Coronary artery (tissue), 2 donors: ENCODE data around the gene CCDC144A.
A peak's percentile ranks its signal among the peaks of the same experiment; 100 is the strongest.
"Not testable (repeated sequence)": the region's sequence is repeated elsewhere in the genome, so short reads cannot be mapped to it uniquely, and the experiment has no call there.

ENCODE experiments used
- DNase-seq: peaks from one replicate; pipeline ENCODE4 v3.0.0-alpha.2; 2017; ENCODE audit warnings: low spot score
- H3K27ac ChIP-seq, 2 donors: fragments of 200-600 bp; sonication (generic); one replicate each; pipeline ENCODE4 v1.5.1; 2016 to 2019
- H3K4me3 ChIP-seq: fragments of 200-600 bp; sonication (generic); 2 replicates; pipeline ENCODE4 v1.5.1; 2016; ENCODE audit warnings: mild to moderate bottlenecking, moderate library complexity
- TF ChIP-seq, protein P1 (sequence below): fragments of 200-600 bp; sonication (generic); IDR thresholded peaks from one replicate; pipeline ENCODE4 v1.5.1; 2019; ENCODE audit warnings: antibody characterized with exemption

The CCDC144A gene, protein sequence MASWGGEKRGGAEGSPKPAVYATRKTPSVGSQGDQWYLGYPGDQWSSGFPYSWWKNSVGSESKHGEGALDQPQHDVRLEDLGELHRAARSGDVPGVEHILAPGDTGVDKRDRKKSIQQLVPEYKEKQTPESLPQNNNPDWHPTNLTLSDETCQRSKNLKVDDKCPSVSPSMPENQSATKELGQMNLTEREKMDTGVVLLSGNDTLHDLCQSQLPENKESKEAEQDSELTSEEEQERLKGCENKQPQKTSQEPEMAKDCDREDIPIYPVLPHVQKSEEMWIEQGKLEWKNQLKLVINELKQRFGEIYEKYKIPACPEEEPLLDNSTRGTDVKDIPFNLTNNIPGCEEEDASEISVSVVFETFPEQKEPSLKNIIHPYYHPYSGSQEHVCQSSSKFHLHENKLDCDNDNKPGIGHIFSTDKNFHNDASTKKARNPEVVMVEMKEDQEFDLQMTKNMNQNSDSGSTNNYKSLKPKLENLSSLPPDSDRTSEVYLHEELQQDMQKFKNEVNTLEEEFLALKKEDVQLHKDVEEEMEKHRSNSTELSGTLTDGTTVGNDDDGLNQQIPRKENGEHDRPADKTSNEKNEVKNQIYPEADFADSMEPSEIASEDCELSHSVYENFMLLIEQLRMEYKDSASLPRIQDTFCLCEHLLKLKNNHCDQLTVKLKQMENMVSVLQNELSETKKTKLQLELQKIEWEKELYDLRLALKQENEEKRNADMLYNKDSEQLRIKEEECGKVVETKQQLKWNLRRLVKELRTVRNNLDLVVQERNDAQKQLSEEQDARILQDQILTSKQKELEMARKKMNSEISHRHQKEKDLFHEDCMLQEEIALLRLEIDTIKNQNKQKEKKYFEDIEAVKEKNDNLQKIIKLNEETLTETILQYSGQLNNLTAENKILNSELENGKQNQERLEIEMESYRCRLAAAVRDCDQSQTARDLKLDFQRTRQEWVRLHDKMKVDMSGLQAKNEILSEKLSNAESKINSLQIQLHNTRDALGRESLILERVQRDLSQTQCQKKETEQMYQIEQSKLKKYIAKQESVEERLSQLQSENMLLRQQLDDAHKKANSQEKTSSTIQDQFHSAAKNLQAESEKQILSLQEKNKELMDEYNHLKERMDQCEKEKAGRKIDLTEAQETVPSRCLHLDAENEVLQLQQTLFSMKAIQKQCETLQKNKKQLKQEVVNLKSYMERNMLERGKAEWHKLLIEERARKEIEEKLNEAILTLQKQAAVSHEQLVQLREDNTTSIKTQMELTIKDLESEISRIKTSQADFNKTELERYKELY (N-terminal part only)

DNA sequence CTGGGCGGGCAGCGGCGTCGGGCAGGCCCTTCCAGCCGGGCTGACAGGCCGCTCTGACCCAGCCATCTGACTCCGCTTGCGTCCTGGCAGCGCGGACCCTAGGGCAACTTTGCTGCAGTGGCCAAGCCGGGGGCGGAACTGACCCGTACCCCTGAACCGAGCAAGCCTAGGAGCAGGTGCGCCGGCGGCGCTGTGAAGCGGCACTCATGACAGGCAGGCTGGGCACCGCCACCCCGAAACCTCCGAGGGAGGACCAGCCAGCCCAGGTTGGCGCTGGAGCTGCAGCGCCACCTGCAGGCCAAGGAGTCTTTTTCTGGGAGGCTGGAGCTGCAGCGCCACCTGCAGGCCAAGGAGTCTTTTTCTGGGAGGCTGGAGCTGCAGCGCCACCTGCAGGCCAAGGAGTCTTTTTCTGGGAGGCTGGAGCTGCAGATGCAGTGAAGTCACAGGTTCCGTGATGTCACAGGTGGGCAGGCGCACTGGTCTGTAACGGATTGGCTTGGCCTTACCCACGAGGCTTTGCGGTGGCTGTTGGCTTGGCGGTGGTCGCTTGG is at the start of gene CCDC144A:
TSS of gene CCDC144A (plus strand) at position 511 of the 551 bp plus-strand sequence. CDS start 160 bp downstream, outside the sequence.
- TF ChIP-seq, protein P1, sequence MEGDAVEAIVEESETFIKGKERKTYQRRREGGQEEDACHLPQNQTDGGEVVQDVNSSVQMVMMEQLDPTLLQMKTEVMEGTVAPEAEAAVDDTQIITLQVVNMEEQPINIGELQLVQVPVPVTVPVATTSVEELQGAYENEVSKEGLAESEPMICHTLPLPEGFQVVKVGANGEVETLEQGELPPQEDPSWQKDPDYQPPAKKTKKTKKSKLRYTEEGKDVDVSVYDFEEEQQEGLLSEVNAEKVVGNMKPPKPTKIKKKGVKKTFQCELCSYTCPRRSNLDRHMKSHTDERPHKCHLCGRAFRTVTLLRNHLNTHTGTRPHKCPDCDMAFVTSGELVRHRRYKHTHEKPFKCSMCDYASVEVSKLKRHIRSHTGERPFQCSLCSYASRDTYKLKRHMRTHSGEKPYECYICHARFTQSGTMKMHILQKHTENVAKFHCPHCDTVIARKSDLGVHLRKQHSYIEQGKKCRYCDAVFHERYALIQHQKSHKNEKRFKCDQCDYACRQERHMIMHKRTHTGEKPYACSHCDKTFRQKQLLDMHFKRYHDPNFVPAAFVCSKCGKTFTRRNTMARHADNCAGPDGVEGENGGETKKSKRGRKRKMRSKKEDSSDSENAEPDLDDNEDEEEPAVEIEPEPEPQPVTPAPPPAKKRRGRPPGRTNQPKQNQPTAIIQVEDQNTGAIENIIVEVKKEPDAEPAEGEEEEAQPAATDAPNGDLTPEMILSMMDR = peak; percentile 47
- peak within 1 kb of the TSS; percentile 30 for H3K4me3 ChIP-seq
- DNase-seq, H3K27ac ChIP-seq: not testable (repeated sequence)

DNA sequence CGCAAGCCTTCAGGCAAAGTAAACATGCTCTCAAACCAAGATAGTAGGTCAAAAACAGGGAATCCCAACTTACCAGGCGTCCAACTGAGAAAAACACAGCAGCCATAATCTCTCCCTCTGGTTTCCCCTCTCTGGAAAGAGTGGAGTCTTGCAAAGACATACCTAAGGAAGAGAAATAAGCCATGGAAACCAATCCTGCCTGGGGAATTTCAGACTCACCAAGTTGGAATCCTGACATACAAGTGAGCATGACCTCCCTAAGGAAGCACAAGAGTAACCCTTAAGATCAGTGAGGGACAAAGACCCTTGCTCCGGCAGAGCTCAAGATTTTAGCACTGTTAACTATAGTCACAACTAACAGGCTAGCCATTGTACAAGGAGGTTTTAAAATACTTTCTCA is 40.5 kb upstream of the CCDC144A start:
- H3K4me3 ChIP-seq = no peak overlapping the region
- TF ChIP-seq, protein P1 = no peak
- DNase-seq = no peak
- no peak overlapping the region for H3K27ac ChIP-seq

DNA sequence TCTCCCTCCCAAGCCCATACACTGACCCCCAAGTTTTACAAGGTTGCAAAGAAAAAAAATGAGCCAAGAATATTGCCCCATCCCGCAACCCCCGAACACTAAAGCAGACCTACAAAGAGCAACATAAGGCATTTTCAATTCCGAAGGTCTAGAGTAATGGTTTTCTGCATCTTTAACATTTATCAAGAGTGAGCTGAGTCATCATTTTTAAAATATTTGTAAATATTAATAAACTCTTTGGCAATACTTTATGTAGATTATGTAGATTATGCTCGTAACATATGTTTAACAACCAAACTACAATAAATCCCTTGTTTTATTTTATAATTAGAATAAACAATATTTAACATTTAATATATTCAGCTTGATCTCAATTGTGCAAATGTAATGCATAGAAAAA is 37.8 kb upstream of the CCDC144A start:
- no peak overlapping the region for H3K27ac ChIP-seq
- TF ChIP-seq, protein P1 = no peak
- no peak for DNase-seq
- no peak overlapping the region for H3K4me3 ChIP-seq

DNA sequence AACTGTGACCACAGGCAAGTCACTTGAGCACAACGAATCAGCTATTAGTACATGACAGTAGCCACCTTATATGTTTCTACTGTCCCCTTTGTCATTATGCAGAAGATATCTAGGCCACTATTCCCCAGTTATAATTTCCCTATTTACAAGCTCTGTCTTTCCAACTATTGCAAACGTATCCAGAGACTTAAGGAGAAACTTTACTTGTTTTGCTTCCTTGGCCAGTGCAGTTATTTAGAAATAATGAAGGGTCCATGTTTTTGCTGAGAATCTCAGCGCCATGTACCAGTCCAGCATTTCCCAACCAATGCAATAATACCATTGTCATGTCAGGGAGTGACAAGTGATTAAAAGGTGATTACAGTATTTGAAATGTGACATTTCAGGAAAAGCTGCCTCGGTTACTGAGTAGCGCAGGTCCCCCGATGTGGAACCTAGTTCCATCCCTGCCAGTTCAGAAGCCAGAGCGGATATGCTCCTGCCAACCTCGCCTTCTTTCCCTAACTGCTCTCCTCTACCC is 37.1 kb upstream of the CCDC144A start:
- H3K4me3 ChIP-seq = peak overlapping the region; percentile 76
- no peak for DNase-seq
- peak overlapping the region; percentile 93 to 94 for H3K27ac ChIP-seq
- TF ChIP-seq, protein P1 = no peak

DNA sequence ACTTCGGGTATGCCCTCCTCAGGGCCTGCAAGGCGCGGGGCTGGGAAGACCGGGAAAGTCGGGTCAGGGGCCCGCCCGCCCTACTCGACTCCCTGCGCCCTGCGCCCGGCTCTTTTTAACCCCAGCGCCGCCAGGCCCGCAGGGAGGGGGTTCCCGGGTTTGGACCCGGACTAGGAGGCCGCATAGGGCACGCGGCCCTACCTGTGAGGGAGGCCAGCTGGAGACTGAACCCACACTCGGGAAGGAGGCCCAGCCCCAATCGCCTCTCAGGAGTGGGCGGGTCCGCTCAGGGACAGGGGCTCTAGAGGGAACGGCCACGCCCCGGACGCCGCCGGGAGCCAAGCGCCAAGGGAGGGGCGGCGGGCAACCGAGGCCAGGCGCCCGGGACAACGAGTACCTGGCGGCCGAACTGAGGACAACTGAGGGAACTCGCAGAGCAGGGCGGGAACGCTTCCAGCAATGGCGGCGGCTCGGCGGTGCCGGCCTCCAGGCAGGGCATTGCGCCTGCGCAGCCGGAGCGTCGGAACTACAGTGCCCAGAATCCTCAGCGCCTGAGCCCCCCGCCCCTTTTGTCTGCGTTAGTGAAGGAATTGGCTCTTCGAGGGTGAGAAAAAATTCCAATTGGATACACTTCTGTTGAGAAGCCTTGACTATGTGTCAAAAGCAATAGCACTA is 36.5 kb upstream of the CCDC144A start, which contains the start of gene ZNF624:
TSS of gene ZNF624 (minus strand) at position 484 of the 675 bp plus-strand sequence.
- TF ChIP-seq, protein P1 = no peak
- H3K27ac ChIP-seq = peak within 1 kb of the TSS; percentile 93 to 94
- H3K4me3 ChIP-seq = peak within 1 kb of the TSS; percentile 76
- peak; percentile 94 for DNase-seq
